ENCODE results near the gene VIPR2. TPM values are rescaled to one million over a fixed set of nuclear protein-coding genes. Genes with fewer than 3 reads are reported as not detected.

The VIPR2 gene
- total RNA-seq, 1 donor from 2014 or later = not detected

DNA sequence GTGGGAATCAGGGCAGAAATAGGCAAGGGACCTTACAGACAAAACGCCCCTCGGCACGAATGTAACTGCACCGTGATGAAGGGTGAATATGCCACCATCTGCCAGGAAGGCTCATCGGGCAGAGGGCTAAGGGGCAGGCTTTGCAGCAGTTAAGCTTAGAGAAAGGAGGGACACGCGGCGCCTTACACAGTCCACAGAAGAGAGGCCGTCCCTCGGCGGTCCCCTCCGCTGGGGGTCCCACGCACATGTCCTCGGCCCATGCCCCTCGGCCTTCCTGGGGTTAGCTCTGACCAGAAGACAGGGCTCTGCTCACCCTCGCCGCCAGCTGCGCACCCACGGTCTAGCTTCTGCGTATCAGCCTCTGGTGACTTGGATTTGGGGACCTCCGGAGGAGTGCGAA lies 147.2 kb downstream of the VIPR2 start:
- Histone ChIP-seq H3K27me3 (ENCODE audit: control insufficient read depth, insufficient read depth, low read length) (peaks cover 7% of the 10 kb centered on the region), H3K4me3 (ENCODE audit: low read depth, low read length) (no peak overlapping the region), H3K36me3 (ENCODE audit: control insufficient read depth, insufficient read depth, low read length) (no peaks in the 10 kb centered on the region)
- TF ChIP-seq, protein P1, sequence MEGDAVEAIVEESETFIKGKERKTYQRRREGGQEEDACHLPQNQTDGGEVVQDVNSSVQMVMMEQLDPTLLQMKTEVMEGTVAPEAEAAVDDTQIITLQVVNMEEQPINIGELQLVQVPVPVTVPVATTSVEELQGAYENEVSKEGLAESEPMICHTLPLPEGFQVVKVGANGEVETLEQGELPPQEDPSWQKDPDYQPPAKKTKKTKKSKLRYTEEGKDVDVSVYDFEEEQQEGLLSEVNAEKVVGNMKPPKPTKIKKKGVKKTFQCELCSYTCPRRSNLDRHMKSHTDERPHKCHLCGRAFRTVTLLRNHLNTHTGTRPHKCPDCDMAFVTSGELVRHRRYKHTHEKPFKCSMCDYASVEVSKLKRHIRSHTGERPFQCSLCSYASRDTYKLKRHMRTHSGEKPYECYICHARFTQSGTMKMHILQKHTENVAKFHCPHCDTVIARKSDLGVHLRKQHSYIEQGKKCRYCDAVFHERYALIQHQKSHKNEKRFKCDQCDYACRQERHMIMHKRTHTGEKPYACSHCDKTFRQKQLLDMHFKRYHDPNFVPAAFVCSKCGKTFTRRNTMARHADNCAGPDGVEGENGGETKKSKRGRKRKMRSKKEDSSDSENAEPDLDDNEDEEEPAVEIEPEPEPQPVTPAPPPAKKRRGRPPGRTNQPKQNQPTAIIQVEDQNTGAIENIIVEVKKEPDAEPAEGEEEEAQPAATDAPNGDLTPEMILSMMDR (IDR thresholded peaks at IDR 0.05; ENCODE audit: insufficient read depth, low read length, severe bottlenecking) = no peak
- no peak for DNase-seq (ENCODE audit: low read depth)
- FAIRE-seq = no peak

DNA sequence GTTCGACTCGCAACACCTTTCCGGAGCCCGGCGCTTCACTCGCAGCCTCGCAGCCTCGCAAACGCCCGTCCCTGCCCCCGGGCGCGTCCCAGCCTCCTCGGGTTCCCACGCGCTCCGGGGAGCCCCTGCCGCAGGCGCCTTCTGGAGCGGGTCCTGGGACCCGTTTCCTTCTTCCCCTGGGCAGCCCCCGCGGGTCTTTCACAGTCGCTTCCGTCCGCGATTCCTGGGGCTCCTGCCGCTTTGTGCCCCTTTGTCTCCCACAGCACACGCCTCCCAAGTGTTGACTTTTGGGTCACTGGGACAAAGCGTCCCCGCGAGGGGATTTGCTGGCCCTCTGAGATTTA lies 147.6 kb downstream of the VIPR2 start:
- Histone ChIP-seq H3K4me3 (ENCODE audit: low read depth, low read length) (no peak overlapping the region), H3K36me3 (ENCODE audit: control insufficient read depth, insufficient read depth, low read length) (no peaks in the 10 kb centered on the region), H3K27me3 (ENCODE audit: control insufficient read depth, insufficient read depth, low read length) (peaks cover 9% of the 10 kb centered on the region)
- FAIRE-seq (no peak), DNase-seq (ENCODE audit: low read depth) (no peak)
- TF ChIP-seq, protein P1 (IDR thresholded peaks at IDR 0.05; ENCODE audit: insufficient read depth, low read length, severe bottlenecking) = no peak

DNA sequence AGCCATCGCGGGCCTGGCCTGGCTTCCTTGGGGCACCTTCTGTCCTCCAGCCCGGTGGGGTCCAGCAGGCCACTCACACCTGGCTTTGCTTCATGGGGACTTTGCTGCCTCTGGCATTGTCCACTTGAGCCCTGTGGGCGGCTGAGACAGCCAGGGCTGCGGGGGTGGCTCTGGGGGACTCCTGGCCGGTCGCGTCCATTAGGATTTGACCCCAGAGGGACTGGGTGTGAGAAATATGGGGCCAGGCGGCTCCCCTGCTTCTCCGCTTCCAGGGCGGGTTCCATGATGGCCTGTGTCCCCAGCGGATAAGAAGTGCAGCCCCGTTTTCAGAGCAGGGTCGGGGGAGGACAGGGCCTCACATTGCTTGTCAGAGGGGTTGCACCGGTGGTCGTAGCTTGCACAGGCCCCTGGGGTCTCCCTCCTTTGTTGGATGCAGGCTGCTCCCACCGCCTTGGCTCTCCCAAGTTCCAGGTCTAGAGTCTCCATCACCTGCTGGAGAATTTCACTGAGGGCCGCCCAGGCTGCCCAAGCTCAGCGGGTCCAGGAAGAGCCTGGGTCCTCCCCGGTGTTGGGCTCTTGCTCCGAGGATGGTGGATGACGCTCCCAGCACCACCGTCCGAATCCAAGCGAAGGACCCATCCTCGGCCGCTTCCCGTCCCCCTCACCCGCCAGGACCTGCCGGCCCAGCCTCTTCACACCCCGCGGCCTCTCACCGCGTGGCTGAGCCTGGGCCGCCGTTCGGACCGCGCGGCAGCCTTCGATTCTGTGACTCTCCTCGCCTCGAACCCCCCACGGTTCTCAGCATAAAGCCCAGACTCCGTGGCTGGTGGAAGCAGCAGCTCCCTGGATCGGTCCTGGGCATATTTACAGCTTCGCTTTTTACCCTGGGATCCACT lies 148.2 kb downstream of the VIPR2 start:
- H3K36me3 ChIP-seq (ENCODE audit: control insufficient read depth, insufficient read depth, low read length) = no peaks in the 10 kb centered on the region
- H3K4me3 ChIP-seq (ENCODE audit: low read depth, low read length) = no peak overlapping the region
- peaks cover 12% of the 10 kb centered on the region for H3K27me3 ChIP-seq (ENCODE audit: control insufficient read depth, insufficient read depth, low read length)
- TF ChIP-seq, protein P1 (IDR thresholded peaks at IDR 0.05; ENCODE audit: insufficient read depth, low read length, severe bottlenecking) = no peak
- FAIRE-seq (no peak), DNase-seq (ENCODE audit: low read depth) (no peak)

DNA sequence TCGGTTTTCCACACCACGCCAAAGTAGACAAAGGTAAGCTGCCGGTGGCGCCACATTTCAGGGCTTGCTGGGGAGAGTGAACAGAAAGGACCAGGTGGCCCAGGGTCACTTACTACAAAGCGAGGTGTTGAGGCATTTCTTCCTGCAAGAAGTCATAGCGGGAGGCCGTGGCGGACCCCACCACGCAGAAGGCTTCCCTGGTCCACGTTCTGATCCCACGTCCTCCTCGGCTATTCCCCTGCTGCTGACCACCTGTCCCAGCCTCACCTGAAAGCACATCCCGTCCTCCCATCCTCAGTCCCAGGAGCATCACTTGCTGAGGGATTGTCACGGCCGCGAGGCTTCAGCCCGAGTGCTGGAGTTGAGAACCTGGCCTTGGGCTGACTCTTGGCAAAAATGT lies 149.2 kb downstream of the VIPR2 start:
- no peak for DNase-seq (ENCODE audit: low read depth)
- TF ChIP-seq, protein P1 (IDR thresholded peaks at IDR 0.05; ENCODE audit: insufficient read depth, low read length, severe bottlenecking) = no peak
- Histone ChIP-seq H3K36me3 (ENCODE audit: control insufficient read depth, insufficient read depth, low read length) (no peaks in the 10 kb centered on the region), H3K4me3 (ENCODE audit: low read depth, low read length) (no peak overlapping the region), H3K27me3 (ENCODE audit: control insufficient read depth, insufficient read depth, low read length) (peaks cover 12% of the 10 kb centered on the region)
- FAIRE-seq = no peak

DNA sequence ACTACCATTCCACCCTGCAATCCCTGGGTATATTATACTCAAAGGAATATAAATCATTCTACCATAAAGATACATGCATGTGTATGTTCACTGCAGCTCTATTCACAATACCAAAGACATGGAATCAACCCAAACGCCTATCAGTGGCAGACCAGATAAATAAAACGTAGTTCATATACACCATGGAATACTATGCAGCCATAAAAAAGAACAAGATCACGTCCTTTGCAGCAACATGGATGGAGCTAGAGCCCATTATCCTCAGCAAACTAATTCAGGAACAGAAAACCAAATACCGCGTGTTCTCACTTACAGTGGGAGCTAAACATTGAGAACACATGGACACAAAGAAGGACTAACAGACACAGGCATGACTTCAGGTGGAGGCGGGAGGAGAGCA lies 150.0 kb downstream of the VIPR2 start:
- Histone ChIP-seq H3K36me3 (ENCODE audit: control insufficient read depth, insufficient read depth, low read length) (no peaks in the 10 kb centered on the region), H3K4me3 (ENCODE audit: low read depth, low read length) (no peak overlapping the region), H3K27me3 (ENCODE audit: control insufficient read depth, insufficient read depth, low read length) (peaks cover 12% of the 10 kb centered on the region)
- FAIRE-seq = no peak
- TF ChIP-seq, protein P1 (IDR thresholded peaks at IDR 0.05; ENCODE audit: insufficient read depth, low read length, severe bottlenecking) = no peak
- DNase-seq (ENCODE audit: low read depth) = no peak

DNA sequence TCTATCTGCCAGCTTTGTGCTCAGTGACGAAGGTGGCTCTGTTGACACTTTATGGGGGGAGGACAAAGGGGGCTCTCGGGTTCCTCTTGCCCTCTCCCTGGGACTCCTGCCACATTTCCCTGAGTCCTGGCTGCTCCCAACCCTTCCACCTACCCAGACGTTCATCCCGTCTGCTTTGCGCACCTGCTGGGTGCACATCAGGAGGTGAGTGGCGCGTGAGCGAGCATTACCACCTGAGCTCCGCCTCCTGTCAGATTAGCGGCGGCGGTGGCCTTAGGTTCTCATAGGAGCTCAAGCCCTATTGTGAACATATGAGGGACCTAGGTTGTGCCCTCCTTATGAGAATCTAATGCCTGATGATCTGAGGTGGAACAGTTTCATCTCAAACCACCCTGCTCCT lies 151.1 kb downstream of the VIPR2 start:
- DNase-seq (ENCODE audit: low read depth) = no peak
- peaks cover 12% of the 10 kb centered on the region for H3K27me3 ChIP-seq (ENCODE audit: control insufficient read depth, insufficient read depth, low read length)
- no peaks in the 10 kb centered on the region for H3K36me3 ChIP-seq (ENCODE audit: control insufficient read depth, insufficient read depth, low read length)
- TF ChIP-seq, protein P1 (IDR thresholded peaks at IDR 0.05; ENCODE audit: insufficient read depth, low read length, severe bottlenecking) = no peak
- H3K4me3 ChIP-seq (ENCODE audit: low read depth, low read length) = no peak overlapping the region
- FAIRE-seq = no peak

Data from bronchial epithelial cell (primary cell).